CMK (cell line): ENCODE data around the gene ACBD6.
"Not testable (repeated sequence)": the region's sequence is repeated elsewhere in the genome, so short reads cannot be mapped to it uniquely, and the experiment has no call there.

Experiments used
- DNase-seq: peaks from one replicate; pipeline ENCODE4 v3.0.0-alpha.2; 2010; ENCODE audit warnings: low read depth

ACBD6 gene

GRCh38 chr1:180502361-180503279 is at the start of gene ACBD6:
TSS of gene ACBD6 (minus strand) at chr1:180502577. CDS start at chr1:180502266, 311 bp downstream.
- peak; percentile 83 for DNase-seq

GRCh38 chr1:180551997-180552396 is 49.6 kb upstream of the ACBD6 start:
- no peak for DNase-seq

- no peak for DNase-seq
These were observed 47.9 kb upstream of the ACBD6 start for GRCh38 chr1:180550241-180550640.

GRCh38 chr1:180549770-180550169 is 47.4 kb upstream of the ACBD6 start:
- DNase-seq: not testable (repeated sequence)

GRCh38 chr1:180548686-180549317 is 46.4 kb upstream of the ACBD6 start:
- DNase-seq: no peak

GRCh38 chr1:180545991-180546390 is 43.6 kb upstream of the ACBD6 start:
- no peak for DNase-seq

GRCh38 chr1:180544050-180544449 is 41.7 kb upstream of the ACBD6 start:
- DNase-seq: no peak

GRCh38 chr1:180542838-180543145 is 40.4 kb upstream of the ACBD6 start:
- DNase-seq: no peak

GRCh38 chr1:180542113-180542837 is 39.9 kb upstream of the ACBD6 start:
- DNase-seq: no peak

- no peak for DNase-seq
These were observed 38.6 kb upstream of the ACBD6 start for GRCh38 chr1:180540697-180541594.

GRCh38 chr1:180539136-180539535 is 36.8 kb upstream of the ACBD6 start:
- no peak for DNase-seq

- DNase-seq: no peak
These were observed 34.5 kb upstream of the ACBD6 start for GRCh38 chr1:180536821-180537372.

GRCh38 chr1:180535418-180535999 is 33.1 kb upstream of the ACBD6 start:
- DNase-seq: no peak

- no peak for DNase-seq
These were observed 31.8 kb upstream of the ACBD6 start for GRCh38 chr1:180534214-180534613.

- peak; percentile 52 for DNase-seq
These were observed 31.1 kb upstream of the ACBD6 start for GRCh38 chr1:180533266-180533987.

- DNase-seq: no peak
These were observed 30.5 kb upstream of the ACBD6 start for GRCh38 chr1:180532854-180533253.

- DNase-seq: no peak
These were observed 28.1 kb upstream of the ACBD6 start for GRCh38 chr1:180530501-180530900.

- DNase-seq: no peak
These were observed 26.6 kb upstream of the ACBD6 start for GRCh38 chr1:180528868-180529470.

GRCh38 chr1:180527101-180527669 is 24.8 kb upstream of the ACBD6 start:
- no peak for DNase-seq

GRCh38 chr1:180525715-180526039 is 23.3 kb upstream of the ACBD6 start:
- no peak for DNase-seq
